Measurements from ENCODE around the gene HECTD3.
"Not testable (repeated sequence)": the region's sequence is repeated elsewhere in the genome, so short reads cannot be mapped to it uniquely, and the experiment has no call there.

HECTD3 gene

GRCh38 chr1:44988531-44989156 is 22.5 kb downstream of the HECTD3 start:
- no peak for DNase-seq (ENCODE audit: low spot score)

GRCh38 chr1:44985747-44986359 is 25.3 kb downstream of the HECTD3 start:
- no peak for DNase-seq (ENCODE audit: low spot score)

- DNase-seq (ENCODE audit: low spot score): not testable (repeated sequence)
Measured at GRCh38 chr1:44977372-44977771, 33.8 kb downstream of the HECTD3 start.

- DNase-seq (ENCODE audit: low spot score): no peak
Measured at GRCh38 chr1:44976252-44976651, 34.9 kb downstream of the HECTD3 start.

- DNase-seq (ENCODE audit: low spot score): no peak
Measured at GRCh38 chr1:44973645-44974044, 37.5 kb downstream of the HECTD3 start.

- DNase-seq (ENCODE audit: low spot score): no peak
Measured at GRCh38 chr1:44970317-44970716, 40.8 kb downstream of the HECTD3 start.

- DNase-seq (ENCODE audit: low spot score): no peak
Measured at GRCh38 chr1:44964396-44964795, 46.7 kb downstream of the HECTD3 start.

GRCh38 chr1:44962729-44963128 is 48.4 kb downstream of the HECTD3 start:
- DNase-seq (ENCODE audit: low spot score): no peak

GRCh38 chr1:44962022-44962421 is 49.1 kb downstream of the HECTD3 start:
- DNase-seq (ENCODE audit: low spot score): not testable (repeated sequence)

GRCh38 chr1:44957566-44957965 is 53.6 kb downstream of the HECTD3 start:
- DNase-seq (ENCODE audit: low spot score): not testable (repeated sequence)

- not testable (repeated sequence) for DNase-seq (ENCODE audit: low spot score)
Measured at GRCh38 chr1:44956077-44956476, 55.0 kb downstream of the HECTD3 start.

Data from hepatic stellate cell (primary cell).